Mononuclear cell (primary cell): ENCODE results near the gene APLP2. TPM values are rescaled to one million over a fixed set of nuclear protein-coding genes. Genes with fewer than 3 reads are reported as not detected.
"Not testable (repeated sequence)": the region's sequence is repeated elsewhere in the genome, so short reads cannot be mapped to it uniquely, and the experiment has no call there.

ENCODE experiments used
- H3K27me3 ChIP-seq: 2 replicates; pipeline ENCODE4 v1.6.0; 2011; ENCODE audit warnings: low read length, control low read depth; ENCODE audit not compliant: insufficient read depth
- H3K4me1 ChIP-seq: 2 replicates; pipeline ENCODE4 v1.5.1; 2011; ENCODE audit warnings: mild to moderate bottlenecking, low read length, control low read depth; ENCODE audit not compliant: insufficient read depth
- H3K4me3 ChIP-seq: 2 replicates; pipeline ENCODE4 v1.5.1; 2011; ENCODE audit warnings: mild to moderate bottlenecking, low read length, moderate library complexity
- H3K9me3 ChIP-seq: 2 replicates; pipeline ENCODE4 v1.5.1; 2011; ENCODE audit warnings: low read depth, mild to moderate bottlenecking, control low read depth, low read length
- total RNA-seq: library from RNA; depleted of rRNA; stranded (reverse); fragments of >200 nt; gene quantifications from one replicate; pipeline ENCODE4 v1.2.3, GENCODE V29; 2012

APLP2 gene
- total RNA-seq, 1 donor: 316 TPM

DNA sequence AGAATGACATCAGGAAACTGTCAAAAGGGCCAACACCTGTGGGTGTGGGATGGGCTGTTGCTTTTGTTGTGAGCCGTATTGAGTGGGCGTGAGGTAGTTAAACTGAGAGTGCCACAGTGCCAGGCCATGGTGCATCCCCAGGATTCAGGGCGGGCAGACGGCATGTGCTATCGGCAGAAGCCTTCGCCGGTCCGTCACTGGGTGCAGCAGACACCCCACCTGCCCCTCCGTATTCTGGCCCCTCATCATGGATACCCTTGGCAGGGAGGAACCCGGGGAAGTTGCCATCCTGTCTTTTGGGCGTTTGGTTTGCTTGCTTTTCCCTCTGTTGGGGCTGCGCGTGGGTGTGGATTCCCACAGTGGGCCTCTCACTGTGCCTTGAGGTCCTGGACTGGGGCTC is 117.4 kb downstream of the APLP2 start:
- H3K27me3 ChIP-seq: no peaks in the 10 kb centered on the region
- H3K4me3 ChIP-seq: no peak overlapping the region
- H3K9me3 ChIP-seq: no peaks in the 10 kb centered on the region
- H3K4me1 ChIP-seq: peaks cover 5% of the 10 kb centered on the region

- H3K27me3 ChIP-seq: no peaks in the 10 kb centered on the region
- H3K4me3 ChIP-seq: no peak overlapping the region
- no peaks in the 10 kb centered on the region for H3K4me1 ChIP-seq
- H3K9me3 ChIP-seq: no peaks in the 10 kb centered on the region
These were observed 118.4 kb downstream of the APLP2 start for GRCh38 chr11:130188047-130188446.

GRCh38 chr11:130188585-130189347 is 119.1 kb downstream of the APLP2 start:
- no peak overlapping the region for H3K4me3 ChIP-seq
- H3K27me3 ChIP-seq: no peaks in the 10 kb centered on the region
- H3K4me1 ChIP-seq: no peaks in the 10 kb centered on the region
- no peaks in the 10 kb centered on the region for H3K9me3 ChIP-seq

DNA sequence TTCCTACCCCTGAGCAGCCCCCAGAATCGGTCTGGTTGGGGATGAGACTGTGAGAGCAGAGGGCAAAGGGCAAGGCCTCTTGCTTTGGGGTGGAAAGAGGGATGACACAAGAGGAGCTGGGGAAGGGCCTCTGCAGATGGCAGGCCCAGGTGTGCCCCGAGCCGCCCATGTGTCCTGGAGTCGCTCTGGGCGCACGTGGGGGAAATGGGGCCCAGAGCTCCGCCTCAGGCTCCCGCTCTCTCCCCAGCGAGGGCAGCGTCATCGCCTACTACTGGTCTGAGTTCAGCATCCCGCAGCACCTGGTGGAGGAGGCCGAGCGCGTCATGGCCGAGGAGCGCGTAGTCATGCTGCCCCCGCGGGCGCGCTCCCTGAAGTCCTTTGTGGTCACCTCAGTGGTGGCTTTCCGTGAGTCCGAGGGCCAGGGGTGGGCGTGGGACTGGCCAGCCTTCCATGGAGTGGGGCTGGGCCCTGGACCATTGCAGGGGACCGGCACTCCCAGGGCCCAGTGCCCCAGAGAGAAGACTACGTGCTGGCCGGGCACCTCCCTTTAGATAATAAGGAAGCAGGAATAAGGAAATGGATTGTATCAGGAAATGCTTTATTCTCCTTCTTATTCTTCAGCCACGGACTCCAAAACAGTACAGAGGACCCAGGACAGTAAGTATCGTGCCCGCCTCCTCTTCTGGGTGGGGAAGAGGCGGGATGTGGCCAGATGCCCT is 120.0 kb downstream of the APLP2 start:
- no peaks in the 10 kb centered on the region for H3K4me1 ChIP-seq
- H3K4me3 ChIP-seq: no peak overlapping the region
- H3K9me3 ChIP-seq: no peaks in the 10 kb centered on the region
- no peaks in the 10 kb centered on the region for H3K27me3 ChIP-seq

DNA sequence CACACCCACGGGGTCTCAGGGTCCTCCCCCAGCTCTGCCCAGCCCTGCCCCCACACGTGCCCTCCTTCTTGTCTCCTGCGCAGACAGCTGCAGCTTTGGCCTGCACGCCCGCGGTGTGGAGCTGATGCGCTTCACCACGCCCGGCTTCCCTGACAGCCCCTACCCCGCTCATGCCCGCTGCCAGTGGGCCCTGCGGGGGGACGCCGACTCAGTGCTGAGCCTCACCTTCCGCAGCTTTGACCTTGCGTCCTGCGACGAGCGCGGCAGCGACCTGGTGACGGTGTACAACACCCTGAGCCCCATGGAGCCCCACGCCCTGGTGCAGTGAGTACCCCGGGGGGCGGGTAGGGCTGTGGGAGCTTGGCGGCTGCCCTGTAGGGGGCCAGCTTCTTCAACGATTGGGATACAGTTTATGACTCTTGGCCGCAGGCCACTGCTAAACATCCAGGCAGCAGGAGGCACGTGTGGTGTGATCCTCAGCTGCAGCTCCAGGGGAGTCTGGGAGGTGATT is 120.7 kb downstream of the APLP2 start:
- H3K4me3 ChIP-seq: no peak overlapping the region
- H3K27me3 ChIP-seq: no peaks in the 10 kb centered on the region
- H3K9me3 ChIP-seq: no peaks in the 10 kb centered on the region
- no peaks in the 10 kb centered on the region for H3K4me1 ChIP-seq

DNA sequence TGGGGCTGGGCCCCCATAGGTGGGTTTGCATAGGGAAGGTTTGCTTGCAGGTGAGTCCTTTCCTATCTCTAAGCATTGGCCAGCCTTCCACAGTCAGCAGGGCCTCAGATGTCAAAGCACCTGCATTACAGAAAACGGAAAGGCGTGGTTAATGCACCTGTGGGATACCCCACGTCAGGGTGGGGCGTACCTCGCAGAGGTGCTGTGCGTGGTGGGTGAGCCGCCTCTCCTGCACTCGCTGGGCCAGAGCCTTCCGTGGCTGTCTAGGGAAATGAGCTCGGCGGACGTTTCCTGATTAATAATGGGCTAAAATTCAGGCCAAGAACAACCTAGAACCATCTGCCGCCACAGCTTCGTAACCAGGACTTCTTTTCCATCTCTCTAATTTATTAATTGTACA is 122.2 kb downstream of the APLP2 start:
- Histone ChIP-seq H3K4me1 (no peaks in the 10 kb centered on the region), H3K27me3 (no peaks in the 10 kb centered on the region), H3K9me3 (no peaks in the 10 kb centered on the region), H3K4me3 (no peak overlapping the region)

- Histone ChIP-seq H3K9me3 (no peaks in the 10 kb centered on the region), H3K4me3 (no peak overlapping the region), H3K4me1 (no peaks in the 10 kb centered on the region), H3K27me3 (no peaks in the 10 kb centered on the region)
These were observed 123.2 kb downstream of the APLP2 start for GRCh38 chr11:130192845-130193267.

- not testable (repeated sequence) for H3K9me3 ChIP-seq, H3K27me3 ChIP-seq, H3K4me1 ChIP-seq, H3K4me3 ChIP-seq
These were observed 123.9 kb downstream of the APLP2 start for GRCh38 chr11:130193551-130193950.

Other genes starting within 250 kb of the APLP2 start
- 38.0 TPM for gene NFRKB, start 174.3 kb upstream of the APLP2 start, total RNA-seq
- 7.6 TPM for gene PRDM10, start 67.1 kb upstream of the APLP2 start, total RNA-seq
- 11.4 TPM for gene ST14, start 89.9 kb downstream of the APLP2 start, total RNA-seq
- gene ZBTB44, start 245.0 kb downstream of the APLP2 start, total RNA-seq: 76.5 TPM